Activated T-cell treated with anti-CD3 and anti-CD28 coated beads for 4 hours (primary cell): Measurements from ENCODE around the gene SLC50A1.
"Not testable (repeated sequence)": the region's sequence is repeated elsewhere in the genome, so short reads cannot be mapped to it uniquely, and the experiment has no call there.

Experiments used
- DNase-seq: peaks from one replicate; pipeline ENCODE4 v3.0.0-alpha.2; 2020

The SLC50A1 gene

DNA sequence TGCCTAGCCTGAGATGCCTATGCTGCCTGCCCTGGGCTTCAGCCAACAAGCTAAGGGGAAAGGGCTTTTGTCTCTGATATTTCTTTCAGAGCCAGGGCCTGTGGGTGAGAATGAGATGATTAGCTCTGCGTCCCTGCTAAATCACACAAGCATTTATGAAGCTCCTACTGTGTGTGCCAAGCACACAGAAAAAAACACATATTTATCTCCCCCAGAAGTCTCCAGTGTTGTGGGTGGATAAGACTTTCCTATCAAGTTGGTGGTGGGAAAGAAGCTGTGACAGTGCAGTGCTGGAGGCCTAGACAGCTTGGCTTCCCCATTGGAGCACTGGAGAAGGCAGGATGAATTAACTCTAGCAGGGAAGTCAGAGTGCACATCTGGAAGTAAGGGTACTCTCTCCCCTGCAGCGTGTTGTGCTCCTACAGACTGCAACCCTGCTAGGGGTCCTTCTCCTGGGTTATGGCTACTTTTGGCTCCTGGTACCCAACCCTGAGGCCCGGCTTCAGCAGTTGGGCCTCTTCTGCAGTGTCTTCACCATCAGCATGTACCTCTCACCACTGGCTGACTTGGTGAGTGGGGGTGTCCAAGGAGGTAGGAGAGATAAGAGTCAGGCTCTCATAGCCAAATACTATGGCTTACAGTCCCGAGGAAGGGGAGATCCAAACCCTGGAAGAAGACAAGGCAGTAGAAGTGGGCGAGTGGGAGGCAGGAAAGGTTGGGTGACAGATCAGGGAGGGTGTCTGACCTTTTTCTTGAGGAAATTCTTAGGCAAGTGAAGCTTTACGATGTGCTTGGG, 1.7 kb downstream of the SLC50A1 start:
- no peak for DNase-seq

GRCh38 chr1:155139895-155140629, 4.4 kb downstream of the SLC50A1 start, which contains the start of gene DPM3:
DPM3 (minus strand) TSS chr1:155140531; CDS start chr1:155140240, 291 bp downstream.
- peak; percentile 87 for DNase-seq

DNA sequence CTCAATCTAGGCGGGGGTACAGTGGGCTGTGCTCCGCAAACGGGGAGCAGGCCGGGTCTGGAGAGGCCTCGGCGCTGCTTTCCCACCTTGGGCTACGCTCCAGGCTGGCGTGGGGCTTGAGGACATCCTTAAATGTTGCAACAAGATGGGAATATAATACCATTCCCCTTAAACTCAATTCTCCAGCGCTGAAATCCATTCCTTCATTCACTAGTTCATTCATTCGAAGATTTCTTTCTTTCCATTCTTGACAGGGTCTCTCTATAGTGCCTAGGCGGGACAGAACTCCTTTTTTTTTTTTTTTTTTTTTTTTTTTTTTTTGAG, 4.9 kb downstream of the SLC50A1 start:
- DNase-seq = no peak

- DNase-seq = no peak
These were observed 6.1 kb downstream of the SLC50A1 start for GRCh38 chr1:155141749-155142148.

DNA sequence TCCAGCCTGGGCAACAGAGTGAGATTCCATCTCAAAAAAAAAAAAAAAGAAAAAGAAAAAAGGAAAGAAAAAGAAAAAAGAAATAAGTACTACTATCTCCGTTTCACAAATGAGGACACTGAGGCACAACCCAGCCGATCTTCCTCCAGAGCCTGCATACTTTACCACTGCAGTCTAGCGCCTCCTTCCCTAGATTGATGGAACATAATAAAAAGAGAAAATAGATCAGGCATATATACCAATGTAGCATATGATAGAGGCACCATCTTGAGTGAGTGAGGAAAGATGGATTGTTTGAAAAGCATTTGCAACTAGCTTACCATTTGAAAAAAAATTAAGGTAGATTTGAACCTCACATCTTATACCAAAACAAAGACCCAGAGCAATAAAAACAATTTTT, 9.8 kb downstream of the SLC50A1 start:
- DNase-seq = no peak

- DNase-seq = not testable (repeated sequence)
These were observed 20.5 kb downstream of the SLC50A1 start for GRCh38 chr1:155155996-155156643.

GRCh38 chr1:155158991-155159390, 23.3 kb downstream of the SLC50A1 start:
- no peak for DNase-seq

- DNase-seq = no peak
These were observed 24.5 kb downstream of the SLC50A1 start for GRCh38 chr1:155160128-155160527.

- not testable (repeated sequence) for DNase-seq
These were observed 27.0 kb downstream of the SLC50A1 start for GRCh38 chr1:155162631-155163030.

- not testable (repeated sequence) for DNase-seq
These were observed 28.1 kb downstream of the SLC50A1 start for GRCh38 chr1:155163785-155164184.

DNA sequence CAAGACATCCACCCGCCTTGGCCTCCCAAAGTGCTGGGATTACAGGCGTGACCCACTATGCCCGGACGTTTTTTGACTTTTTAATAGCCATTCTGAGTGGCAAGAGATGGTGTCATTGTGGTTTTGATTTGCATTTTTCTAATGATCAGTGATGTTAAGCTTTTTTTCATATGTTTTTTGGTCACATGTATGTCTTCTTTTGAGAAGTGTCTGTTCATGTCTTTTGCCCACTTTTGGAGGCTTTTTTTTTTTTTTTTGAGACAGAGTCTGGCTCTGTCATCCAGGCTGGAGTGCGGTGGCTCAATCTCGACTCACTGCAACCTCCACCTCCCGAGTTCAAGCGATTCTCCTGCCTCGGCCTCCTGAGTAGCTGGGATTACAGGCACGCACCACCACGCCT, 29.0 kb downstream of the SLC50A1 start:
- not testable (repeated sequence) for DNase-seq

DNA sequence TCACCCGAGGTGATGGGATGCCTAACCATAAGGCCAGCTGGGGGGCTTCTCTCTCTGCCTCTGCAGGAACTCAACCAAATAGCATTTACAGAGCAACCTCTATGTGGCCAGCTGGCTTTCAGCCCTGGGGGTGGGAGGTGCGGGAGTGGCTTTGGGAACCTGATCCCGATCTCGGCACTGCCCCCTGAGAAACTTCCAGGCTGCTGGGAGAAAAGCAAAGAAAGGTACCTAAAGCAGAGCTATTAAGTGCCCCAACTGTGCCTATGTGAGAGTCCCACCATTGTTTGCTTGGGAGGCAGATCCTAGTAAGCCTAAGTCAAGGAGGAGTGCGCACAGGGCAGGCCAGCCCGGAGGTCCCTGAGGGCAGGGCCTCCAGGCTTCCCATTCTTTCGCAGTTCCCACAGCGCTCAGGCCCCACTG, 30.4 kb downstream of the SLC50A1 start:
- no peak for DNase-seq

GRCh38 chr1:155166471-155167165, 31.0 kb downstream of the SLC50A1 start:
- DNase-seq = no peak

- DNase-seq = peak; percentile 77
These were observed 31.8 kb downstream of the SLC50A1 start for GRCh38 chr1:155167166-155168104.

DNA sequence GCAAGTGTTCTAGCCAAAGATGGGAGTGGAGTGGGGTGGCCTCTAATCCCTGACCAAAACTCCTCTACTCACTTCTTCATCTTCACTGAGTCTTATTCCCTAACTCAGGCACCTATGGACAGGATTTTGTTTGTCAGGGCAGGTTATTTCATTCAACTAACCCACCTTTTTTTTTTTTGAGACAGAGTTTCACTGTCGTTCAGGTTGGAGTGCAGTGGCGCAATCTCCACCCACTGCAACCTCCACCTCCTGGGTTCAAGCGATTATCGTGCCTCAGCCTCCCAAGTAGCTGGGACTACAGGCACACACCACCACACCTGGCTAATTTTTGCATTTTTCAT, 32.4 kb downstream of the SLC50A1 start:
- DNase-seq = not testable (repeated sequence)

DNA sequence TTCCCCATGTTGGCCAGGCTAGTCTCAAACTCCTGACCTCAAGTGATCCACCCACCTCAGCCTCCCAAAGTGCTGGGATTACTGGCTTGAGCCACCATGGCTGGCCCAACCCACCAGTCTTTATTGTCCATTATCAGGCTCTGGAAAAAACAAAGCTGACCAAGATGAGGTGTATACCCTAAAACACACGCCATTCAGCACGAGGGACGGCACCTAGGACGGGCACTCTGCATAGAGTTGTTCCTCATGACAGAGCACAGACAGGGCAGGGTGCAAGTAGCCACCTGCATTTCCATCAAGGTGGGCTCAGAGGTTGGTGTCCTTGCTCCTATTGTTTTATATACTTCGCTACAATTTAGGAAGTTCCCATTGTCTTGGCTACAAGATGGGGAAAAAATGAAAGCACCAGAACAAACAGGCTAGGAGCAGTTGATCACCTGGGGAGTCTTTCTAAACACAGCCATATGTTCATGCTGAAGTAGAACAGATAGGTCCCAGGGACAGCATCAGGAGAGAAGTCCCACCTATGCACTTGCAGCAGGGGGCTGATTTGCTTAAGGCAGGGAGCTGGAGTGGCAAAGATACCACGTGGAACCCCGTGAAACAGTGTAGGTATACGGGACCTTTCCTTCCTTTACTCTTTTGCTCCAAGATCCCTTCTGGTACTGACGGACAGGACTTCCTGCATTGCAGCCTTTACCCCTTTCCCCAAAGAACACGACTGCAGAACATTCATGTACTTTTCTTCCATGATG, 33.0 kb downstream of the SLC50A1 start:
- no peak for DNase-seq

DNA sequence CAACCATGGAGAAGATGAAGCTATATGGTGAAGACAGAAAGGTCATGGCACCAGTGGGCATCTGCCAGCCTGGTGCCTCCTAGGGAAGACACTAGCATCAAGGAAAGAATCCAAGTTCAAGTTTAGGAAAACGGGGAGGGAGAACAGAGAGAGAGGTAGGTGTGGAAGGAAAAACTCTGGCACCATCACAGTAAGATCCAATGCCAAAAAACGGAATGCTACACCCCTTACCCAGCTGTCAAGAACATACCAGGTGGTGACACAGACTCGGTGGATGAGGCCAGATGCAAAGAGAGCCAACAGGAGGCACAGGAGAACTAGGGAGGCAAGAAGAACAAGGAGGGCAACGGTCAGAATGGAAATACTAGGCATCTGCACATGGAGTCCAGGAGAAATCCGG, 33.9 kb downstream of the SLC50A1 start:
- no peak for DNase-seq

GRCh38 chr1:155170101-155170785, 34.6 kb downstream of the SLC50A1 start:
- DNase-seq = no peak

- no peak for DNase-seq
These were observed 35.2 kb downstream of the SLC50A1 start for GRCh38 chr1:155170806-155171205.

- no peak for DNase-seq
These were observed 36.4 kb downstream of the SLC50A1 start for GRCh38 chr1:155171836-155172731.
